A549 (cell line): ENCODE data around the gene AHNAK2. TPM values are rescaled to one million over a fixed set of nuclear protein-coding genes. Genes with fewer than 3 reads are reported as not detected.
A peak's percentile ranks its signal among the peaks of the same experiment; 100 is the strongest.

Experiments
- ATAC-seq, 2 experiments: fragments of 200-7000 bp in 1 of 2; fragments of >200 bp in 1 of 2; cut with Nextera tagmentation in 1 of 2; cut with Tn5 transposase in 1 of 2; 3 replicates each; pipeline versions ENCODE4 v1.8.0 to v1.9.1; 2018 to 2020; ENCODE audit warnings: mild to moderate bottlenecking in 1 of 2, moderate library complexity in 1 of 2
- CTCF ChIA-PET: fragments of 300-600 bp; sonication (Branson Sonifier 250); formaldehyde crosslinking; extraction: SDS; loops from one replicate; lab custom pipeline; 2021; ENCODE audit warnings: antibody characterized with exemption, inconsistent platforms; lab: Yijun Ruan, JAX
- POLR2A ChIA-PET: fragments of 350-600 bp; formaldehyde crosslinking; extraction: SDS; loops from one replicate; lab custom pipeline; 2021; ENCODE audit warnings: antibody characterized with exemption, inconsistent platforms; lab: Yijun Ruan, JAX
- DNase-seq, 2 experiments: peaks; one replicate each; pipeline versions ENCODE4 v3.0.0 to v3.0.0-alpha.2; 2011 to 2016; ENCODE audit warnings: low read depth in 1 of 2, low spot score in 1 of 2
- FAIRE-seq: peaks from 2 replicates; lab custom pipeline; 2011; peaks lifted over from hg19 to GRCh38; lab: Jason Lieb, UNC
- H3K27ac ChIP-seq, 2 experiments: fragments of >200 bp; sonication (Bioruptor Twin); formaldehyde crosslinking; 3 replicates each; pipeline ENCODE4 v1.5.1; 2016 to 2017
- H3K4me1 ChIP-seq: fragments of >200 bp; sonication (Bioruptor Twin); formaldehyde crosslinking; 3 replicates; pipeline ENCODE4 v1.6.1; 2016
- H3K4me2 ChIP-seq: fragments of >200 bp; sonication (Bioruptor Twin); formaldehyde crosslinking; 3 replicates; pipeline ENCODE4 v1.6.1; 2016
- H3K4me3 ChIP-seq: fragments of >200 bp; sonication (Bioruptor Twin); formaldehyde crosslinking; 3 replicates; pipeline ENCODE4 v1.5.1; 2016
- H3K9me3 ChIP-seq: fragments of >200 bp; sonication (Bioruptor Twin); formaldehyde crosslinking; 3 replicates; pipeline ENCODE4 v1.6.1; 2016
- ATOH8 ChIP-seq: fragments of 250-450 bp; sonication (Bioruptor Pico); IDR thresholded peaks from 2 replicates; pipeline ENCODE4 v1.5.0; 2020; ENCODE audit warnings: low read depth, mild to moderate bottlenecking, moderate library complexity
- BHLHE40 ChIP-seq: IDR thresholded peaks from 2 replicates; pipeline ENCODE4 v1.6.1; 2012; ENCODE audit warnings: low read depth, low read length, inconsistent platforms
- CBX2 ChIP-seq: fragments of 200-600 bp; sonication (generic); IDR thresholded peaks from 2 replicates; pipeline ENCODE4 v1.6.1; 2016; ENCODE audit warnings: low read depth, mild to moderate bottlenecking, borderline replicate concordance
- CBX8 ChIP-seq: fragments of 200-600 bp; sonication (generic); IDR thresholded peaks from 2 replicates; pipeline ENCODE4 v1.6.1; 2016
- CEBPB ChIP-seq, 2 experiments: fragments of >200 bp in 1 of 2; sonication (Bioruptor Twin) in 1 of 2; formaldehyde crosslinking in 1 of 2; IDR thresholded peaks; 2 replicates each; pipeline ENCODE4 v1.6.1; 2012 to 2016
- CHD2 ChIP-seq: fragments of 150-350 bp; IDR thresholded peaks from 2 replicates; pipeline ENCODE4 v1.6.1; 2014; ENCODE audit warnings: low read length; ENCODE audit not compliant: partially characterized antibody
- CTCF ChIP-seq: fragments of >200 bp; sonication (Bioruptor Twin); formaldehyde crosslinking; IDR thresholded peaks from 3 replicates; pipeline ENCODE4 v1.5.1; 2016
- ESRRA ChIP-seq: fragments of 150-350 bp; IDR thresholded peaks from 2 replicates; pipeline ENCODE4 v1.6.1; 2014; ENCODE audit warnings: mild to moderate bottlenecking, low read length, borderline replicate concordance
- FOXS1 ChIP-seq: fragments of 250-450 bp; sonication (Bioruptor Pico); IDR thresholded peaks from 2 replicates; pipeline ENCODE4 v1.5.0; 2020; ENCODE audit warnings: mild to moderate bottlenecking, moderate library complexity
- GATA3 ChIP-seq: IDR thresholded peaks from 2 replicates; pipeline ENCODE4 v1.6.1; 2012; ENCODE audit warnings: borderline replicate concordance
- HES2 ChIP-seq: fragments of >200 bp; sonication (Bioruptor Twin); formaldehyde crosslinking; IDR thresholded peaks from 2 replicates; pipeline ENCODE4 v1.6.1; 2016
- HOXB13 ChIP-seq: fragments of 250-450 bp; sonication (Bioruptor Pico); IDR thresholded peaks from 2 replicates; pipeline ENCODE4 v1.5.0; 2020; ENCODE audit warnings: low read depth, mild to moderate bottlenecking, moderate library complexity
- HOXB5 ChIP-seq: fragments of 250-450 bp; sonication (Bioruptor Pico); IDR thresholded peaks from 2 replicates; pipeline ENCODE4 v1.5.0; 2020; ENCODE audit warnings: mild to moderate bottlenecking, moderate library complexity
- JUN ChIP-seq, 2 experiments: fragments of >200 bp; sonication (Bioruptor Twin); formaldehyde crosslinking; IDR thresholded peaks; 2 replicates in 1 of 2; 3 replicates in 1 of 2; pipeline ENCODE4 v1.6.1; 2016 to 2017
- KDM1A ChIP-seq: fragments of 200-600 bp; sonication (generic); IDR thresholded peaks from 2 replicates; pipeline ENCODE4 v1.6.1; 2016; ENCODE audit warnings: low read depth, mild to moderate bottlenecking
- MAX ChIP-seq: IDR thresholded peaks from 2 replicates; pipeline ENCODE4 v1.6.1; 2012
- RAD21 ChIP-seq, 2 experiments: fragments of >200 bp in 1 of 2; sonication (Bioruptor Twin) in 1 of 2; formaldehyde crosslinking in 1 of 2; IDR thresholded peaks in 1 of 2; conservative IDR thresholded peaks in 1 of 2; 2 replicates in 1 of 2; 3 replicates in 1 of 2; pipeline ENCODE4 v1.6.1; 2012 to 2018; ENCODE audit warnings: inconsistent platforms in 1 of 2
- RFX5 ChIP-seq: fragments of 450-650 bp; IDR thresholded peaks from 2 replicates; pipeline ENCODE4 v1.7.1; 2014; ENCODE audit warnings: antibody characterized with exemption, mild to moderate bottlenecking, moderate library complexity
- SMC3 ChIP-seq: fragments of >200 bp; sonication (Bioruptor Twin); formaldehyde crosslinking; IDR thresholded peaks from 3 replicates; pipeline ENCODE4 v1.6.1; 2018; ENCODE audit warnings: inconsistent platforms
- TP53 ChIP-seq: fragments of 250-450 bp; sonication (Bioruptor Pico); IDR thresholded peaks from 2 replicates; pipeline ENCODE4 v1.5.0; 2021; ENCODE audit warnings: mild to moderate bottlenecking, moderate library complexity
- USF2 ChIP-seq: fragments of 450-650 bp; IDR thresholded peaks from 2 replicates; pipeline ENCODE4 v1.6.1; 2014; ENCODE audit warnings: antibody characterized with exemption
- ZFP36 ChIP-seq: fragments of 450-650 bp; IDR thresholded peaks from 2 replicates; pipeline ENCODE4 v1.6.1; 2014; ENCODE audit warnings: borderline replicate concordance; ENCODE audit not compliant: partially characterized antibody
- ZSCAN20 ChIP-seq: fragments of 250-450 bp; sonication (Bioruptor Pico); IDR thresholded peaks from 2 replicates; pipeline ENCODE4 v1.8.0; 2022; ENCODE audit warnings: mild to moderate bottlenecking, moderate library complexity
- WGBS: methylation state at CpG from one replicate; pipeline ENCODE4 v1.1.6; 2017; ENCODE audit errors: missing lambda C conversion rate; 5-methylcytosine and 5-hydroxymethylcytosine counted together
- polyA plus RNA-seq, 4 experiments: library from polyadenylated mRNA; depleted of rRNA in 3 of 4; stranded (reverse); fragments of >200 nt; fragmentation: RNase III in 1 of 4; extraction: RNeasy Plus Mini Kit Qiagen cat#74134 plus additional on column Dnase treatment in 1 of 4; gene quantifications; 2 replicates in 3 of 4; 3 replicates in 1 of 4; pipeline ENCODE4 v1.2.3, GENCODE V29; 2011 to 2017

The AHNAK2 gene
- polyA plus RNA-seq, 2 of the 4 experiments (the other 2 are of a cell fraction) = 43.3 to 43.7 TPM

GRCh38 chr14:104965561-104966231 lies 12.5 kb downstream of the AHNAK2 start (continued):
- TF ChIP-seq USF2 (no peak), ZFP36 (no peak), TP53 (CRISPR knock-in tag) (no peak)

GRCh38 chr14:104964546-104964945 lies 13.6 kb downstream of the AHNAK2 start:
- Histone ChIP-seq H3K27ac (no peak overlapping the region), H3K9me3 (no peaks in the 10 kb centered on the region), H3K4me3 (no peak overlapping the region), H3K4me1 (peaks cover 32% of the 10 kb centered on the region), H3K4me2 (no peak overlapping the region)
- 80% methylated on average over 7 of the region's 7 CpGs for WGBS
- FAIRE-seq (no peak), DNase-seq (no peak), ATAC-seq (no peak)
- ChIA-PET CTCF (interaction anchor here (1.2 to 8.7 kb wide), 5 partner anchors 10 to 81 kb away, joined by 3 to 86 read pairs (median 12); no protein-coding TSS in a partner anchor), POLR2A (no interaction called here)
- TF ChIP-seq ESRRA (no peak), CBX8 (no peak), BHLHE40 (no peak), SMC3 (no peak), ZFP36 (no peak), HOXB5 (CRISPR knock-in tag) (no peak), ZSCAN20 (CRISPR knock-in tag) (no peak), GATA3 (no peak), CBX2 (no peak), HES2 (no peak)

GRCh38 chr14:104957146-104958113 lies 20.7 kb downstream of the AHNAK2 start:
- peak in 1 of 2 experiments; percentile 33; a peak in 2 of 6 replicates for ATAC-seq

GRCh38 chr14:104956290-104956890 lies 21.8 kb downstream of the AHNAK2 start:
- WGBS = 93% methylated on average over 14 of the region's 14 CpGs
- Histone ChIP-seq H3K4me2 (no peak overlapping the region), H3K4me3 (no peak overlapping the region), H3K9me3 (no peaks in the 10 kb centered on the region), H3K27ac (no peak overlapping the region), H3K4me1 (peaks cover 7% of the 10 kb centered on the region; the same call in 2 of the 3 replicates)
- peak in 1 of 2 experiments; percentile 24; a peak in 2 of 6 replicates for ATAC-seq
- DNase-seq = no peak
- ChIA-PET CTCF (interaction anchor here (0.6 to 1.9 kb wide), 4 partner anchors 12 to 964 kb away, joined by 3 to 12 read pairs (median 6); no protein-coding TSS in a partner anchor), POLR2A (interaction anchor here (0.6 kb wide), 1 partner anchor 18 kb away, joined by 3 read pairs; no protein-coding TSS in a partner anchor)
- FAIRE-seq = no peak
- TF ChIP-seq HOXB5 (CRISPR knock-in tag) = no peak
- no peak for TF ChIP-seq ATOH8 (CRISPR knock-in tag)
- no peak for TF ChIP-seq RFX5
- no peak for TF ChIP-seq KDM1A
- no peak for TF ChIP-seq HOXB13 (CRISPR knock-in tag)
- no peak for TF ChIP-seq CHD2
- no peak for TF ChIP-seq JUN (IDR thresholded peaks at IDR 0.05)
- no peak for TF ChIP-seq CEBPB (IDR thresholded peaks at IDR 0.05)
- TF ChIP-seq GATA3 = no peak
- no peak for TF ChIP-seq RAD21 (conservative IDR thresholded peaks at IDR 0.05 in 1 of 2, IDR thresholded peaks at IDR 0.05 in 1 of 2)
- no peak for TF ChIP-seq CTCF
- no peak for TF ChIP-seq FOXS1 (CRISPR knock-in tag)

More at GRCh38 chr14:104957146-104958113, 20.7 kb downstream of the AHNAK2 start:
- TF ChIP-seq ESRRA (no peak), GATA3 (no peak), ZFP36 (no peak), HOXB5 (CRISPR knock-in tag) (no peak), MAX (no peak), JUN (IDR thresholded peaks at IDR 0.05) (no peak)
- H3K4me3 ChIP-seq = no peak overlapping the region
- peaks cover 7% of the 10 kb centered on the region; the same call in 2 of the 3 replicates for H3K4me1 ChIP-seq
- H3K9me3 ChIP-seq = no peaks in the 10 kb centered on the region
- DNase-seq (no peak), FAIRE-seq (no peak)
- 84% methylated on average over 20 of the region's 25 CpGs for WGBS
- ChIA-PET POLR2A (no interaction called here), CTCF (interaction anchor here (1.3 to 1.8 kb wide), 2 partner anchors 10 to 12 kb away, joined by 3 to 9 read pairs; no protein-coding TSS in a partner anchor)
- H3K27ac ChIP-seq = no peak overlapping the region
- H3K4me2 ChIP-seq = no peak overlapping the region
